IMR-90 (cell line): ENCODE data around the gene PIRT.

Experiments used
- ELK1 ChIP-seq: fragments of 150-350 bp; IDR thresholded peaks from 2 replicates; pipeline ENCODE4 v1.6.1; 2016; ENCODE audit warnings: low read depth, mild to moderate bottlenecking, low read length, moderate library complexity, borderline replicate concordance
- TF ChIP-seq, protein P1 (sequence below): fragments of 150-350 bp; IDR thresholded peaks from 2 replicates; pipeline ENCODE4 v1.6.1; 2017; ENCODE audit warnings: mild to moderate bottlenecking, antibody characterized with exemption, low read length, low read depth
- TF ChIP-seq, protein P2 (sequence below): conservative IDR thresholded peaks from 2 replicates; pipeline ENCODE4 v1.5.1; 2012; ENCODE audit warnings: mild to moderate bottlenecking, low read depth, low read length, improper control_type of control experiment

GRCh38 chr17:10875430-10875851, 37.6 kb upstream of the PIRT start:
- TF ChIP-seq, protein P1, sequence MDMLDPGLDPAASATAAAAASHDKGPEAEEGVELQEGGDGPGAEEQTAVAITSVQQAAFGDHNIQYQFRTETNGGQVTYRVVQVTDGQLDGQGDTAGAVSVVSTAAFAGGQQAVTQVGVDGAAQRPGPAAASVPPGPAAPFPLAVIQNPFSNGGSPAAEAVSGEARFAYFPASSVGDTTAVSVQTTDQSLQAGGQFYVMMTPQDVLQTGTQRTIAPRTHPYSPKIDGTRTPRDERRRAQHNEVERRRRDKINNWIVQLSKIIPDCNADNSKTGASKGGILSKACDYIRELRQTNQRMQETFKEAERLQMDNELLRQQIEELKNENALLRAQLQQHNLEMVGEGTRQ, result no peak
- TF ChIP-seq ELK1, result no peak
- TF ChIP-seq, protein P2, sequence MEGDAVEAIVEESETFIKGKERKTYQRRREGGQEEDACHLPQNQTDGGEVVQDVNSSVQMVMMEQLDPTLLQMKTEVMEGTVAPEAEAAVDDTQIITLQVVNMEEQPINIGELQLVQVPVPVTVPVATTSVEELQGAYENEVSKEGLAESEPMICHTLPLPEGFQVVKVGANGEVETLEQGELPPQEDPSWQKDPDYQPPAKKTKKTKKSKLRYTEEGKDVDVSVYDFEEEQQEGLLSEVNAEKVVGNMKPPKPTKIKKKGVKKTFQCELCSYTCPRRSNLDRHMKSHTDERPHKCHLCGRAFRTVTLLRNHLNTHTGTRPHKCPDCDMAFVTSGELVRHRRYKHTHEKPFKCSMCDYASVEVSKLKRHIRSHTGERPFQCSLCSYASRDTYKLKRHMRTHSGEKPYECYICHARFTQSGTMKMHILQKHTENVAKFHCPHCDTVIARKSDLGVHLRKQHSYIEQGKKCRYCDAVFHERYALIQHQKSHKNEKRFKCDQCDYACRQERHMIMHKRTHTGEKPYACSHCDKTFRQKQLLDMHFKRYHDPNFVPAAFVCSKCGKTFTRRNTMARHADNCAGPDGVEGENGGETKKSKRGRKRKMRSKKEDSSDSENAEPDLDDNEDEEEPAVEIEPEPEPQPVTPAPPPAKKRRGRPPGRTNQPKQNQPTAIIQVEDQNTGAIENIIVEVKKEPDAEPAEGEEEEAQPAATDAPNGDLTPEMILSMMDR, result no peak
